DOHH2 (cell line): Measurements from ENCODE around the gene COL23A1.

ENCODE experiments used
- CTCF ChIP-seq: fragments of 200-600 bp; sonication (generic); IDR thresholded peaks from one replicate; pipeline ENCODE4 v1.5.1; 2014; ENCODE audit warnings: antibody characterized with exemption, mild to moderate bottlenecking, low read depth, low read length; ENCODE audit not compliant: poor library complexity, severe bottlenecking
- EZH2phosphoT487 ChIP-seq: fragments of 200-600 bp; sonication (generic); IDR thresholded peaks from 2 replicates; pipeline ENCODE4 v1.6.1; 2017; ENCODE audit warnings: borderline replicate concordance, mild to moderate bottlenecking, antibody characterized with exemption, low read length, moderate library complexity, mixed read lengths

GRCh38 chr5:178327931-178328711, 262.1 kb downstream of the COL23A1 start:
- no peak for TF ChIP-seq CTCF
- TF ChIP-seq EZH2phosphoT487 = no peak
